ENCODE measurements around the gene RNF180. TPM values are rescaled to one million over a fixed set of nuclear protein-coding genes. Genes with fewer than 3 reads are reported as not detected.

Gene RNF180
- polyA plus RNA-seq, 1 experiment = 1.0 TPM

DNA sequence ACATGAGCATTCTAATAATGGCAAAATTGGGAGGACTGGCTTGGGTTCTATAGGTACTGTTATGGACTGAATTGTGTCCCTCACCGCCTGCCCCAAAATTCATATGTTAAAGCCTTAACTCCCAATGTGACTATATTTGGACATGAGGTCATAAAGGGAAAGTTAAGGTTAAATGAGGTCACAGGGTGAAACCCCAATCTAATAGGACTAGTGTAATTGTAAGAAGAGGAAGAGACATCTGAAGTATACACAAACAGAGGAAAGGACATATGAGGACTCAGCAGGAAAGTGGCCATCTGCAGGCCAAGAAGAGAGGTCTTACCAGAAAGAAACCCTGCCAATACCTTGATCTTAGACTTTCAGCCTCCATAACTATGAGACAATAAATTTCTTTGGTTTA lies 23.1 kb downstream of the RNF180 start:
- no peak for TF ChIP-seq CTCF (IDR thresholded peaks at IDR 0.05; ENCODE audit: insufficient read depth, low read depth, low read length)

GRCh38 chr5:64190562-64191306 lies 25.1 kb downstream of the RNF180 start:
- POLR2A ChIA-PET = no interaction called here
- CTCF ChIA-PET = no interaction called here
- Histone ChIP-seq H3K36me3 (ENCODE audit: control insufficient read depth, insufficient read depth, low read length) (no peaks in the 10 kb centered on the region), H3K27me3 (ENCODE audit: control insufficient read depth, insufficient read depth, low read length) (no peaks in the 10 kb centered on the region), H3K4me3 (ENCODE audit: low read depth, low read length) (no peak overlapping the region)
- TF ChIP-seq CTCF (IDR thresholded peaks at IDR 0.05; ENCODE audit: insufficient read depth, low read depth, low read length) = no peak
- DNase-seq (ENCODE audit: low read depth) = no peak

More for the DNA sequence above, 23.1 kb downstream of the RNF180 start:
- Histone ChIP-seq H3K27me3 (ENCODE audit: control insufficient read depth, insufficient read depth, low read length) (no peaks in the 10 kb centered on the region), H3K36me3 (ENCODE audit: control insufficient read depth, insufficient read depth, low read length) (no peaks in the 10 kb centered on the region), H3K4me3 (ENCODE audit: low read depth, low read length) (no peak overlapping the region)
- CTCF ChIA-PET = no interaction called here
- POLR2A ChIA-PET = no interaction called here
- no peak for DNase-seq (ENCODE audit: low read depth)

DNA sequence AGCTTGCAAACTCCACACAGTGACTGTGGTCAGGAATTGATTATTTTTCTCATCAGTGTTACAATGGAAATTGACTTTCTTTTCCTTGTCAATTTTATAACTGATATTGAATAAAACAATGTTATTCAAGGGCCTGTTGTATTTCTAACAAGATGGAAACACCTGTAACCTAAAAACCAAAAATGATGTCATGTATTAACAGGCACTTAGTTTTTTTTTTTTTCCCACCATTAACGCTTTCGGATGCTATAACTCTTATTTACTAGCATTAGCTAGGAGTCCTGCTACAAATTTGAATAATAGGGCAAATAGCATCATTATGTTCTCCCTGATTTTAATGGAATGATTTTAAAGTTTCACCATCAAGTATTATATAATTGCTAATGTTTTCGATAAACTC lies 30.3 kb downstream of the RNF180 start:
- TF ChIP-seq CTCF (IDR thresholded peaks at IDR 0.05; ENCODE audit: insufficient read depth, low read depth, low read length) = no peak
- DNase-seq (ENCODE audit: low read depth) = no peak
- H3K27me3 ChIP-seq (ENCODE audit: control insufficient read depth, insufficient read depth, low read length) = no peaks in the 10 kb centered on the region
- ChIA-PET CTCF (interaction anchor here (0.7 to 1.0 kb wide), 2 partner anchors 10 to 202 kb away, joined by 3 read pairs; no protein-coding TSS in a partner anchor), POLR2A (no interaction called here)
- H3K36me3 ChIP-seq (ENCODE audit: control insufficient read depth, insufficient read depth, low read length) = no peaks in the 10 kb centered on the region
- H3K4me3 ChIP-seq (ENCODE audit: low read depth, low read length) = no peak overlapping the region

DNA sequence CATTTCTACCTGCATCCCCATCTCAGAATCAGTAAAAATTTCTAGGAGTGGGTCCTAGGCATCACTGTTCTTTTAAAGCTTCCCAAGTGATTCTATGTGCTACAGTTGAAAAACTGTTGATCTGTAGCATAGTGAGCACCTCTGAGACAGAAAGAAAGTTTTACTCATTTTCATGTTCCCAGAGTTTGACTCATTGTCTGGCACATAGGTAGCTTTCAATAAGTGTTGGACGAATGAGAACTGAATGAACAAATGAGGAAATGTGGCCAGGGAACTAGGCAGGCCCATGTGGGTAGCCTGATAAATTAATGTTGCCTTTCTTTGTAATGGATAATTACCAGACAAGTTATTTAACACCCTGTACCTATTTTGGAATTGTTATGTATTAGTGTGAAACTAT lies 33.8 kb downstream of the RNF180 start:
- no peak for TF ChIP-seq CTCF (IDR thresholded peaks at IDR 0.05; ENCODE audit: insufficient read depth, low read depth, low read length)
- no peaks in the 10 kb centered on the region for H3K27me3 ChIP-seq (ENCODE audit: control insufficient read depth, insufficient read depth, low read length)
- ChIA-PET POLR2A (no interaction called here), CTCF (no interaction called here)
- DNase-seq (ENCODE audit: low read depth) = no peak
- H3K4me3 ChIP-seq (ENCODE audit: low read depth, low read length) = no peak overlapping the region
- no peaks in the 10 kb centered on the region for H3K36me3 ChIP-seq (ENCODE audit: control insufficient read depth, insufficient read depth, low read length)

DNA sequence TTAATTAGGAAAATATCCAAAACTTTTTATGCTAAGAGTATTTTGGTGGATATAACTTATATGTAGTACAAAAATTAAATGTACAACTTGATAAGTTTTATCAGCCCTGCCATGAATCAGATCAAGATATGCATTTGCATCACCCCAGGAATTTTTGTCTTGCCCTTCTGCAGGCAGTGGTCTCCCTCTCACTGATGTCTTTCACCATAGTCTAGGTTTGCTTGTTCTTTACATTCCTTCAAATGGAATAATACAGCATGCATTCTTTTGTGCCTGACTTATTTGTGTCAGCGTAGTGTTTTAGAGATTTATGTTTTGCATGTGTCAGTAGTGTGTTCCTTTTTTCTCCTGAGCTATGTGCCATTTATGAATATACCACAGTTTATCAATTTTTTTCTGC lies 36.4 kb downstream of the RNF180 start:
- ChIA-PET POLR2A (no interaction called here), CTCF (interaction anchor here (0.6 kb wide), 1 partner anchor 297 kb away, joined by 3 read pairs; no protein-coding TSS in a partner anchor)
- no peak overlapping the region for H3K4me3 ChIP-seq (ENCODE audit: low read depth, low read length)
- no peaks in the 10 kb centered on the region for H3K27me3 ChIP-seq (ENCODE audit: control insufficient read depth, insufficient read depth, low read length)
- H3K36me3 ChIP-seq (ENCODE audit: control insufficient read depth, insufficient read depth, low read length) = no peaks in the 10 kb centered on the region
- no peak for TF ChIP-seq CTCF (IDR thresholded peaks at IDR 0.05; ENCODE audit: insufficient read depth, low read depth, low read length)
- DNase-seq (ENCODE audit: low read depth) = no peak
